Choroid plexus epithelial cell (primary cell): ENCODE results near the gene SPATA20.

Experiments used
- DNase-seq: peaks from one replicate; pipeline ENCODE4 v3.0.0-alpha.2; 2010; ENCODE audit warnings: low read depth
- H3K4me3 ChIP-seq: 2 replicates; pipeline ENCODE4 v1.5.1; 2011; ENCODE audit warnings: low read depth, mild to moderate bottlenecking, control low read depth, low read length, moderate library complexity
- TF ChIP-seq, protein P1 (sequence below): conservative IDR thresholded peaks from 2 replicates; pipeline ENCODE4 v1.5.1; 2011; ENCODE audit warnings: low read depth, mild to moderate bottlenecking, control low read depth, inconsistent platforms, low read length, moderate library complexity

Gene SPATA20

DNA sequence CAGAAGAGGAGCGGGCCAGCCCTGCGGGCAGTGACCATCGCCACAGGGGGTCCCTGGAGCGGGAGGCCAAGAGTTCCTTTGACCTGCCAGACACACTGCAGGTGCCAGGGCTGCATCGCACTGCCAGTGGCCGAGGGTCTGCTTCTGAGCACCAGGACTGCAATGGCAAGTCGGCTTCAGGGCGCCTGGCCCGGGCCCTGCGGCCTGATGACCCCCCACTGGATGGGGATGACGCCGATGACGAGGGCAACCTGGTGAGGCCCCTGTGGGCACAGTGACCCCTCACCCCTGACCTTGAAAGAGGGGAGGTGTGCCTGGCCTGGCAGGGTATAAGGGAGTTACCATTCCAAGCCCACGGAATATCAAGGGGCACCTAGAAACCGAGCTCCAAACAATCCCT, 52.6 kb downstream of the SPATA20 start:
- no peak for DNase-seq
- no peak overlapping the region for H3K4me3 ChIP-seq
- TF ChIP-seq, protein P1, sequence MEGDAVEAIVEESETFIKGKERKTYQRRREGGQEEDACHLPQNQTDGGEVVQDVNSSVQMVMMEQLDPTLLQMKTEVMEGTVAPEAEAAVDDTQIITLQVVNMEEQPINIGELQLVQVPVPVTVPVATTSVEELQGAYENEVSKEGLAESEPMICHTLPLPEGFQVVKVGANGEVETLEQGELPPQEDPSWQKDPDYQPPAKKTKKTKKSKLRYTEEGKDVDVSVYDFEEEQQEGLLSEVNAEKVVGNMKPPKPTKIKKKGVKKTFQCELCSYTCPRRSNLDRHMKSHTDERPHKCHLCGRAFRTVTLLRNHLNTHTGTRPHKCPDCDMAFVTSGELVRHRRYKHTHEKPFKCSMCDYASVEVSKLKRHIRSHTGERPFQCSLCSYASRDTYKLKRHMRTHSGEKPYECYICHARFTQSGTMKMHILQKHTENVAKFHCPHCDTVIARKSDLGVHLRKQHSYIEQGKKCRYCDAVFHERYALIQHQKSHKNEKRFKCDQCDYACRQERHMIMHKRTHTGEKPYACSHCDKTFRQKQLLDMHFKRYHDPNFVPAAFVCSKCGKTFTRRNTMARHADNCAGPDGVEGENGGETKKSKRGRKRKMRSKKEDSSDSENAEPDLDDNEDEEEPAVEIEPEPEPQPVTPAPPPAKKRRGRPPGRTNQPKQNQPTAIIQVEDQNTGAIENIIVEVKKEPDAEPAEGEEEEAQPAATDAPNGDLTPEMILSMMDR: no peak

DNA sequence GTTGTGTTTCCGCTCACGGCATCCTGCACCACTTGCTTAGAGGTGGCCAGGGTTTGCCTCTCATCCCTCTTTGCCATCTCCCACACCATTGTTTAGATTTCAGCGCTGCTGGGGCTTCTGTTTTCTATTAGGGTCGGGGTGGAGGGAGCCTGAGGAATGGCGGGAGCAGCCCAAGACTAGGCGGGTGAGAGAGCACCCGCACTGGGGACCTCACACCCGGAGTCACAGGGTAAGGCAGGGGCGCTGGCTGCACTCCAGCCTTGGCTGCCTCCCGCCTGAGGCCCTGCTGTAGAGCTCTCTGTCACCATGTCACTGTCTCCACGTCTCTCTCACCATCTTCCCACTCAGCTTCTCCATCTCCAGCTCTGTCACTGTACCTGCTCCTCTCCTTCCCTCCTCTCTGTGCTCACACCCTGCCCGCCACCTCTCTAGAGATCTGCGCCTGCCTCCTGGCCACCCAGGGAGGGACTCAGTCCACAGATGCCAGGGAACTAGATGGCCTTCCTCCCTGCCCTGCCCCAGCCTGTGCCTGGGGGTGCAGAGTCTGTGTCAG, 54.9 kb downstream of the SPATA20 start:
- TF ChIP-seq, protein P1: no peak
- no peak for DNase-seq
- no peak overlapping the region for H3K4me3 ChIP-seq

DNA sequence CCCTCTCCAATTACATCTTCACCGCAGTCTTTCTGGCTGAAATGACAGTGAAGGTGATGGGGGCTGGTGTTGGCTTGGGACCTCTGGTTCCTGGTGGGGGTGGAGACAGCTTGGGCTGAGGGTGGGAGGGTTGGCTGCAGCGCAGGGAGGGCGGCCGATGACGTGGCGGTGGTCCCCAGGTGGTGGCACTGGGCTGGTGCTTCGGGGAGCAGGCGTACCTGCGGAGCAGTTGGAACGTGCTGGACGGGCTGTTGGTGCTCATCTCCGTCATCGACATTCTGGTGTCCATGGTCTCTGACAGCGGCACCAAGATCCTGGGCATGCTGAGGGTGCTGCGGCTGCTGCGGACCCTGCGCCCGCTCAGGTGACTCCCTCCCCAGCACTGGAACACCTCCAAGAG, 55.9 kb downstream of the SPATA20 start:
- DNase-seq: no peak
- H3K4me3 ChIP-seq: no peak overlapping the region
- TF ChIP-seq, protein P1: no peak

DNA sequence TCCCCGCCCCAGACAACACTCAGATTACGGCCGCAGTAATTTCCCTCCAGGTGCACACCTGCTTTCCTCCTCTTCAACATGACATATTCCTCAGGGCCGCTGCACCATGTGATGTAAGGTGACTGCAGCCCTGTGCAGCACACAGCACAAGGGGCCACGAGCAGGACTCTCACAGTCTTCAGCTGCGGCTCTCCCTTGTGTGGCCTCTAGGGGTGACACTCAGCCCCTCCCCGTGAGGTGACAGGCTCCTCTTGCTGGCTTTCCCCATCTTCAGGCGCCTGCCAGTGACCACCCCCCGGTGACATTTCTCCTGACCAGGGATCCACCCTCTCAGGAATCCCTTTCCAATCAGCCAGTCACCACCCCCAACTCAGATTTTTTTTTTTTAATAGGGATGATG, 56.4 kb downstream of the SPATA20 start:
- no peak for DNase-seq
- no peak overlapping the region for H3K4me3 ChIP-seq
- TF ChIP-seq, protein P1: peak; percentile 5

DNA sequence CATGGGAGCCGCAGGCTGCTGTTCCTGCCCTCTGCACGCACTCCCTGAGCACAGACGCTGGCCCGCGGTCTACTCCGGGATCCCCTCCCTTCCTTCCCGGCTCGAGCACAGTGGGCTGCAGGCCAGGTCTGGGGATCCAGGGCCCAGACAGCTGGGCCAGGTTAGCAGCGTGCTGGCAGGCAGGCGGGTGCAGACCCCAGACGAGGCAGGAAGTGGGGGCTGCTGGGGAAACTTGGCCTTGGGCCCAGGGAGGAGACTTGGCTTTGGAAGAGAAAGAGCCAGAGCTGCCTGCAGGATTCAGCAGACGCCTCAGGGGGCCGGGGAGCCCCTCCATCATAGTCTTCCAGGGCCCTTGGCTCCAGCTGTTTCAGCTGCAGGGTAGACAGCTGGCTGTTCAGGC, 57.5 kb downstream of the SPATA20 start:
- DNase-seq: peak; percentile 46
- TF ChIP-seq, protein P1: no peak
- H3K4me3 ChIP-seq: no peak overlapping the region

DNA sequence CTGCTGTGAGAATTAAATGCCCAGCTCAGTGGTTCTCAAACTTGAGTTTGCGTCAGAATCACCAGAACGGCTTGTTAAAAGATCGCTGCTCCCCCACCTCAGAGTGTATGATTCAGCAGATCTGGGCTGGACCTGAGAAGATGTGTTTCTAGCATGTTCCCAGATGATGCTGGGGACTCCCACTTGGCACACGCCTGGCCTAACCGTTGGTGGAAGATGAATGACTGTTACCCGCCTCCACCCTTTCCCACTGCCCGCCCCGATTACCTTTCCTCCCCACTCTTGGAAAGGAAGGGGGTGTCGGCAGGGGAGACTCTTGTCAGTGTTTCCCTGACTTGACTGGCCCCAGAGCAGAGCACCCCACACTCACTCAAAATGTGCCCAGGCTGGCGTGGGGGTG, 58.5 kb downstream of the SPATA20 start:
- no peak overlapping the region for H3K4me3 ChIP-seq
- no peak for DNase-seq
- TF ChIP-seq, protein P1: no peak
